GM12874 (cell line): Measurements from ENCODE around the gene C2orf68.

Source experiments
- CTCF ChIP-seq: IDR thresholded peaks from 2 replicates; pipeline ENCODE4 v1.5.1; 2011; ENCODE audit warnings: low read depth, mild to moderate bottlenecking, control low read depth, low read length, moderate library complexity; ENCODE audit not compliant: insufficient read depth

The C2orf68 gene

GRCh38 chr2:85598594-85599340 is 13.1 kb downstream of the C2orf68 start:
- no peak for TF ChIP-seq CTCF

DNA sequence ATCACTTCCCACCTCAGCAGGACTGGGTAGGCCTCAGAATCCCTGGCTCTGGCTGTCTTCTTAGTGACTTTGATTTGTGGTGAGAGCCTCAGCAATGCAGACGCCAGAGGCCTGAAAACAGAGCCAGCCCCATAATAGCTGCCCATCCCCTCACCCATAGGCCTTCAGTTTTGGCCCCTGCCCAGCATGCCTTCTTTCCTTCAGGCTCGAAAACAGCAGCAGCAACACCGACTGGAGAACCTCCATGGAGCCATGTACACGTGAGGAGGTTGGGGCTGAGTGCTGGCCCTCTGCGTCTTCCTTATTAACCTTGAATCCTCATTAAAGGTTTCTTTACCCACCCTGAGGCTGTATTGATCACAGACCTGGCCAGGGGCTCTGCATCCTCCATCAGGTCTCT is 14.6 kb downstream of the C2orf68 start:
- no peak for TF ChIP-seq CTCF

- no peak for TF ChIP-seq CTCF
Measured at GRCh38 chr2:85596486-85597143, 15.3 kb downstream of the C2orf68 start.

GRCh38 chr2:85596026-85596333 is 15.9 kb downstream of the C2orf68 start:
- no peak for TF ChIP-seq CTCF

GRCh38 chr2:85595301-85596025 is 16.4 kb downstream of the C2orf68 start, which contains the start of gene RNF181:
RNF181 (plus strand) TSS chr2:85595745; CDS start chr2:85595764, 19 bp downstream.
- no peak for TF ChIP-seq CTCF

DNA sequence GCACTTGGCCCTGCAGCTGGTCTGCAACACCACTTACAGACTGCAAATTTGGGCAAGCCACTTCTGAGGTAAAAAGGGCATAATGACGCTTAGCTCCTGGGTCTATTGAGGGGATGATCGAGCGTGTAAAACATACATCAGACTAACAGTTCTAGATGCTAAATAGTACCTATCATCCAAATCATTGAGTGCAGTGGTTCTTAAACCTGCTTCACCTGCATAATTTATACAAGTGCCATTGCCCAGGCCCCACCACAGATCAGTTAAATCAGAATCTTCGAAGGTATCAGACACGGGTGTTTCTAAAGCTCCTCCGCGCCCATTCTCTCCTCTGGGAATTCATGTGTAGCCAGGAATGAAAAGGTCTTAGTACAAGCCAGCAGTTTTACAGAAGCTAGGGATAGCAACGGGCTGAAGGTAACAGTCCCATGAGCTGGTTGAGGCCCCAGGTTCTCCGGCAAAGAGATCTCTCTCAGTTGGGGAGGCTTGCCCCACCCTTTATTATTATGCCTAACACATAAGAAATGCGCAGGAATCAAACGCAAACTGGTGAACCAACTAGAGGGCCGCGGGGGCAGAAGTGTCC is 17.1 kb downstream of the C2orf68 start:
- no peak for TF ChIP-seq CTCF

- no peak for TF ChIP-seq CTCF
Measured at GRCh38 chr2:85593023-85593422, 18.8 kb downstream of the C2orf68 start.
